ENCODE results near the gene CTNS.

The CTNS gene

GRCh38 chr17:3666516-3666915 lies 30.0 kb downstream of the CTNS start (continued):
- no peak for TF ChIP-seq PRDM10 (tag by site-specific recombination; IDR thresholded peaks at IDR 0.05)
- TF ChIP-seq SP2 (tag by site-specific recombination; IDR thresholded peaks at IDR 0.05), result no peak
- TF ChIP-seq ZNF274 (IDR thresholded peaks at IDR 0.05; ENCODE audit: low read length), result no peak
- no peak for TF ChIP-seq ZNF274 (tag by site-specific recombination; IDR thresholded peaks at IDR 0.05; ENCODE audit: borderline replicate concordance)

GRCh38 chr17:3667366-3668278 lies 31.1 kb downstream of the CTNS start:
- Histone ChIP-seq H3K36me3 (ENCODE audit: control insufficient read depth in 2 of 2, insufficient read depth in 1 of 2, low read length in 2 of 2) (peaks cover 7 to 38% of the 10 kb centered on the region in 2 experiments; a peak in 2 of 3 replicates), H3K4me1 (ENCODE audit: control insufficient read depth, insufficient read depth, low read length) (peaks cover 8% of the 10 kb centered on the region; the same call in 1 of the 2 replicates), H3K27ac (ENCODE audit: extremely low read depth, low read depth, low read length) (peak overlapping the region; percentile 93), H3K4me3 (ENCODE audit: low read depth, low read length) (peak overlapping the region; percentile 79), H3K9me3 (ENCODE audit: control insufficient read depth, insufficient read depth, low read depth, low read length) (no peaks in the 10 kb centered on the region)
- ChIA-PET CTCF (interaction anchor here (0.5 to 1.8 kb wide), 5 partner anchors 10 to 356 kb away, joined by 3 to 8 read pairs (median 3); no protein-coding TSS in a partner anchor), POLR2A (interaction anchor here (0.6 to 4.4 kb wide), 19 partner anchors 9 to 899 kb away, joined by 3 to 75 read pairs (median 3); partner anchors contain the start of genes CTNS, CYB5D2, HASPIN and SHPK)
- TF ChIP-seq ZSCAN5A (tag by site-specific recombination; IDR thresholded peaks at IDR 0.05), result no peak
- no peak for TF ChIP-seq ZSCAN30 (tag by site-specific recombination; IDR thresholded peaks at IDR 0.05)
- no peak for TF ChIP-seq ZNF416 (tag by site-specific recombination; IDR thresholded peaks at IDR 0.05)
- no peak for TF ChIP-seq ZNF785 (tag by site-specific recombination; IDR thresholded peaks at IDR 0.05)
- no peak; the same call in 1 of the 2 replicates for TF ChIP-seq ZNF2 (tag by site-specific recombination; IDR thresholded peaks at IDR 0.05)
- TF ChIP-seq ZBTB20 (tag by site-specific recombination; IDR thresholded peaks at IDR 0.05), result peak; percentile 88
- TF ChIP-seq ZNF791 (tag by site-specific recombination; IDR thresholded peaks at IDR 0.05), result no peak
- TF ChIP-seq ZNF664 (tag by site-specific recombination; IDR thresholded peaks at IDR 0.05), result no peak
- no peak for TF ChIP-seq ZNF155 (tag by site-specific recombination; IDR thresholded peaks at IDR 0.05)
- TF ChIP-seq ZNF221 (tag by site-specific recombination; IDR thresholded peaks at IDR 0.05; ENCODE audit: borderline replicate concordance), result no peak
- TF ChIP-seq ZNF521 (tag by site-specific recombination; IDR thresholded peaks at IDR 0.05), result no peak
- no peak for TF ChIP-seq HOXC10 (CRISPR knock-in tag; IDR thresholded peaks at IDR 0.05)
- TF ChIP-seq ZNF121 (tag by site-specific recombination; IDR thresholded peaks at IDR 0.05), result no peak
- peak; percentile 25; the same call in 1 of the 2 replicates for TF ChIP-seq ZNF398 (tag by site-specific recombination; IDR thresholded peaks at IDR 0.05)
- no peak for TF ChIP-seq ZNF596 (tag by site-specific recombination; IDR thresholded peaks at IDR 0.05)
- TF ChIP-seq ZEB2 (tag by site-specific recombination; IDR thresholded peaks at IDR 0.05), result peak; percentile 68
- no peak for TF ChIP-seq SALL2 (tag by site-specific recombination; IDR thresholded peaks at IDR 0.05; ENCODE audit: borderline replicate concordance)
- TF ChIP-seq ZNF670 (tag by site-specific recombination; IDR thresholded peaks at IDR 0.05; ENCODE audit: low read depth), result no peak
- no peak for TF ChIP-seq ZNF354C (tag by site-specific recombination; IDR thresholded peaks at IDR 0.05; ENCODE audit: borderline replicate concordance, low read depth)
- no peak for TF ChIP-seq ZNF624 (tag by site-specific recombination; IDR thresholded peaks at IDR 0.05)
- no peak for TF ChIP-seq ZNF654 (tag by site-specific recombination; IDR thresholded peaks at IDR 0.05; ENCODE audit: low read depth)
- TF ChIP-seq ZNF37A (tag by site-specific recombination; IDR thresholded peaks at IDR 0.05), result no peak
- no peak for TF ChIP-seq ZNF677 (tag by site-specific recombination; IDR thresholded peaks at IDR 0.05)
- no peak for TF ChIP-seq SETDB1 (IDR thresholded peaks at IDR 0.05; ENCODE audit: insufficient read length, low read length)
- TF ChIP-seq ZNF704 (tag by site-specific recombination; IDR thresholded peaks at IDR 0.05), result no peak

All from HEK293 (cell line).